Liver (tissue), 9 donors: ENCODE measurements around the gene ODAD2. TPM values are rescaled to one million over a fixed set of nuclear protein-coding genes. Genes with fewer than 3 reads are reported as not detected.
A peak's percentile ranks its signal among the peaks of the same experiment; 100 is the strongest.

Experiments used
- DNase-seq: peaks from one replicate; pipeline ENCODE4 v3.0.0-alpha.2; 2017; ENCODE audit warnings: low spot score
- H3K27ac ChIP-seq, 2 donors: one replicate each; pipeline ENCODE4 v1.7.0; 2013; ENCODE audit warnings: inconsistent platforms in 2 of 2, low read length in 2 of 2, control low read depth in 1 of 2, low read depth in 1 of 2, mild to moderate bottlenecking in 1 of 2
- H3K27me3 ChIP-seq, 4 donors: one replicate each; pipeline versions ENCODE4 v1.6.1 to v1.7.0; 2013; ENCODE audit warnings: low read length in 3 of 4, inconsistent platforms in 1 of 4, mild to moderate bottlenecking in 1 of 4, moderate library complexity in 1 of 4; ENCODE audit not compliant: control insufficient read depth in 4 of 4, insufficient read depth in 4 of 4
- H3K36me3 ChIP-seq, 4 donors: one replicate each; pipeline versions ENCODE4 v1.6.1 to v1.7.0; 2013; ENCODE audit warnings: low read length in 3 of 4, mild to moderate bottlenecking in 3 of 4, low read depth in 1 of 4, moderate library complexity in 1 of 4; ENCODE audit not compliant: control insufficient read depth in 4 of 4, insufficient read depth in 3 of 4
- H3K4me1 ChIP-seq, 4 donors: one replicate each; pipeline versions ENCODE4 v1.6.1 to v1.7.0; 2013; ENCODE audit warnings: low read length in 3 of 4, mild to moderate bottlenecking in 3 of 4, moderate library complexity in 1 of 4; ENCODE audit not compliant: control insufficient read depth in 4 of 4, insufficient read depth in 4 of 4
- H3K4me3 ChIP-seq, 3 donors: one replicate each; pipeline versions ENCODE4 v1.6.1 to v1.7.0; 2013; ENCODE audit warnings: low read length in 3 of 3, control low read depth in 1 of 3, low read depth in 1 of 3, mild to moderate bottlenecking in 1 of 3
- H3K9ac ChIP-seq, 2 donors: one replicate each; pipeline ENCODE4 v1.7.0; 2013; ENCODE audit warnings: low read length in 2 of 2, mild to moderate bottlenecking in 2 of 2, moderate library complexity in 2 of 2, control low read depth in 1 of 2, low read depth in 1 of 2
- H3K9me3 ChIP-seq, 4 donors: one replicate each; pipeline versions ENCODE4 v1.6.1 to v1.7.0; 2013; ENCODE audit warnings: low read length in 3 of 4; ENCODE audit not compliant: control insufficient read depth in 4 of 4
- EGR1 ChIP-seq, 2 donors: IDR thresholded peaks; 2 replicates each; pipeline ENCODE4 v1.6.1; 2016 to 2018; ENCODE audit warnings: antibody characterized with exemption in 2 of 2, low read depth in 2 of 2
- FOXA1 ChIP-seq: IDR thresholded peaks from 2 replicates; pipeline ENCODE4 v1.6.1; 2016; ENCODE audit warnings: antibody characterized with exemption
- FOXA2 ChIP-seq: IDR thresholded peaks from 2 replicates; pipeline ENCODE4 v1.6.1; 2016; ENCODE audit warnings: antibody characterized with exemption
- GABPA ChIP-seq, 2 donors: IDR thresholded peaks in 1 of 2; conservative IDR thresholded peaks in 1 of 2; 2 replicates each; pipeline ENCODE4 v1.6.1; 2016; ENCODE audit warnings: antibody characterized with exemption in 2 of 2, mild to moderate bottlenecking in 1 of 2, moderate library complexity in 1 of 2
- HNF4A ChIP-seq, 2 donors: conservative IDR thresholded peaks; 2 replicates each; pipeline ENCODE4 v1.6.1; 2016; ENCODE audit warnings: antibody characterized with exemption in 2 of 2, mild to moderate bottlenecking in 2 of 2
- HNF4G ChIP-seq: IDR thresholded peaks from 2 replicates; pipeline ENCODE4 v1.6.1; 2016; ENCODE audit warnings: antibody characterized with exemption
- JUND ChIP-seq, 2 donors: IDR thresholded peaks; 2 replicates each; pipeline ENCODE4 v1.6.1; 2016; ENCODE audit warnings: antibody characterized with exemption in 2 of 2
- NR2F2 ChIP-seq: IDR thresholded peaks from 2 replicates; pipeline ENCODE4 v1.6.1; 2016; ENCODE audit warnings: antibody characterized with exemption
- RAD21 ChIP-seq, 2 donors: IDR thresholded peaks; 2 replicates each; pipeline ENCODE4 v1.6.1; 2016; ENCODE audit warnings: antibody characterized with exemption in 2 of 2, mild to moderate bottlenecking in 2 of 2
- RXRA ChIP-seq, 2 donors: IDR thresholded peaks; 2 replicates each; pipeline ENCODE4 v1.6.1; 2017 to 2018; ENCODE audit warnings: antibody characterized with exemption in 2 of 2, mild to moderate bottlenecking in 1 of 2
- SP1 ChIP-seq: IDR thresholded peaks from 2 replicates; pipeline ENCODE4 v1.6.1; 2018; ENCODE audit warnings: antibody characterized with exemption, mild to moderate bottlenecking
- TAF1 ChIP-seq: conservative IDR thresholded peaks from 2 replicates; pipeline ENCODE4 v1.6.1; 2016; ENCODE audit warnings: antibody characterized with exemption, mild to moderate bottlenecking
- YY1 ChIP-seq: IDR thresholded peaks from 2 replicates; pipeline ENCODE4 v1.6.1; 2016; ENCODE audit warnings: antibody characterized with exemption, mild to moderate bottlenecking
- WGBS: extraction: QIAGEN DNeasy Blood & Tissue Kit; methylation state at CpG from one replicate; pipeline ENCODE4 v1.1.7; 2013; 5-methylcytosine and 5-hydroxymethylcytosine counted together
- polyA plus RNA-seq, 2 donors: library from polyadenylated mRNA; stranded (reverse) in 1 of 2; unstranded in 1 of 2; fragments of 200-250 nt in 1 of 2; fragments of >200 nt in 1 of 2; fragmentation: Nextera tagmentation in 1 of 2; extraction: Ambion mirVana in 1 of 2; gene quantifications; one replicate each; pipeline versions ENCODE4 v1.2.1 to v1.2.3, GENCODE V29; 2013 to 2015
- total RNA-seq, 2 donors: library from RNA; depleted of rRNA; stranded (reverse); fragments of >200 nt; gene quantifications; one replicate each; pipeline ENCODE4 v1.2.3, GENCODE V29; 2014
- TF ChIP-seq, protein P1 (sequence below): fragments of 150-350 bp; IDR thresholded peaks from 2 replicates; pipeline ENCODE4 v1.5.1; 2017; ENCODE audit warnings: improper control_type of control experiment, low read depth, low read length; ENCODE audit not compliant: missing input control
- TF ChIP-seq, protein P2 (sequence below): IDR thresholded peaks from 2 replicates; pipeline ENCODE4 v1.6.1; 2016; ENCODE audit warnings: antibody characterized with exemption
- TF ChIP-seq, protein P3 (sequence below): IDR thresholded peaks from 2 replicates; pipeline ENCODE4 v1.6.1; 2016; ENCODE audit warnings: antibody characterized with exemption
- TF ChIP-seq, protein P4 (sequence below): IDR thresholded peaks from 2 replicates; pipeline ENCODE4 v1.6.1; 2016; ENCODE audit warnings: antibody characterized with exemption, mild to moderate bottlenecking
- TF ChIP-seq, protein P5 (sequence below): IDR thresholded peaks from 2 replicates; pipeline ENCODE4 v1.6.1; 2016; ENCODE audit warnings: antibody characterized with exemption
- donor health status: healthy.
- donor health status: healthy.
- donor health status: healthy.
- donor health status: healthy.
- donor health status: healthy.

Gene ODAD2, protein sequence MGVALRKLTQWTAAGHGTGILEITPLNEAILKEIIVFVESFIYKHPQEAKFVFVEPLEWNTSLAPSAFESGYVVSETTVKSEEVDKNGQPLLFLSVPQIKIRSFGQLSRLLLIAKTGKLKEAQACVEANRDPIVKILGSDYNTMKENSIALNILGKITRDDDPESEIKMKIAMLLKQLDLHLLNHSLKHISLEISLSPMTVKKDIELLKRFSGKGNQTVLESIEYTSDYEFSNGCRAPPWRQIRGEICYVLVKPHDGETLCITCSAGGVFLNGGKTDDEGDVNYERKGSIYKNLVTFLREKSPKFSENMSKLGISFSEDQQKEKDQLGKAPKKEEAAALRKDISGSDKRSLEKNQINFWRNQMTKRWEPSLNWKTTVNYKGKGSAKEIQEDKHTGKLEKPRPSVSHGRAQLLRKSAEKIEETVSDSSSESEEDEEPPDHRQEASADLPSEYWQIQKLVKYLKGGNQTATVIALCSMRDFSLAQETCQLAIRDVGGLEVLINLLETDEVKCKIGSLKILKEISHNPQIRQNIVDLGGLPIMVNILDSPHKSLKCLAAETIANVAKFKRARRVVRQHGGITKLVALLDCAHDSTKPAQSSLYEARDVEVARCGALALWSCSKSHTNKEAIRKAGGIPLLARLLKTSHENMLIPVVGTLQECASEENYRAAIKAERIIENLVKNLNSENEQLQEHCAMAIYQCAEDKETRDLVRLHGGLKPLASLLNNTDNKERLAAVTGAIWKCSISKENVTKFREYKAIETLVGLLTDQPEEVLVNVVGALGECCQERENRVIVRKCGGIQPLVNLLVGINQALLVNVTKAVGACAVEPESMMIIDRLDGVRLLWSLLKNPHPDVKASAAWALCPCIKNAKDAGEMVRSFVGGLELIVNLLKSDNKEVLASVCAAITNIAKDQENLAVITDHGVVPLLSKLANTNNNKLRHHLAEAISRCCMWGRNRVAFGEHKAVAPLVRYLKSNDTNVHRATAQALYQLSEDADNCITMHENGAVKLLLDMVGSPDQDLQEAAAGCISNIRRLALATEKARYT
- total RNA-seq (under 1 TPM; 0.17 to 0.84 TPM), polyA plus RNA-seq (under 1 TPM; 0.14 to 0.58 TPM)

DNA sequence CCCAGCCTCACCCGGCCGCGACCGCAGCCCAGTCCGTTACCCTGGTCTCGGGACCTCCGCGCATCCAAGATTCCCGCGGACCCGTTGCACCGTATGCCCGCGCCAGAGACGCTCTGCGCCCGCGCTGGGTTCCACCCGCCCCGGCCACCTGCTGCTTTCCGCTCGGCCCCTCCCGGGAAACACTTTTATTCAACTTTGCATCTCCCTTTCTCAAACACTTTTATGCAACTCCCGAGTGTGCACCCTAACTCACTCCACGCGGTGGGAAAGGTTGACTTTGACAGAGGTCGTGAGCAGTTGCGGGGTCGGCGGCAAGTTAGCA is at the start of gene ODAD2:
ODAD2 (minus strand) TSS at position 126 of the 322 bp plus-strand sequence. CDS start 3,937 bp downstream, outside the sequence.
- H3K9ac ChIP-seq: peak within 1 kb of the TSS in 1 of 2 donors; percentile 27
- WGBS: 4% methylated on average over 30 of the region's 30 CpGs
- no peaks in the 10 kb centered on the region for H3K27me3 ChIP-seq
- peak within 1 kb of the TSS; percentile 63 to 70 (median 65) for H3K4me3 ChIP-seq
- no peak within 1 kb of the TSS for H3K27ac ChIP-seq
- H3K9me3 ChIP-seq: no peaks in the 10 kb centered on the region
- no peak for DNase-seq
- H3K4me1 ChIP-seq: peaks cover 0 to 10% (median 3%) of the 10 kb centered on the region in 4 donors
- H3K36me3 ChIP-seq: no peaks in the 10 kb centered on the region
- TF ChIP-seq FOXA2 (no peak), JUND (IDR thresholded peaks at IDR 0.05) (no peak), HNF4G (no peak), EGR1 (IDR thresholded peaks at IDR 0.05; ENCODE audit: low read depth in 2 of 2) (no peak), NR2F2 (no peak), RXRA (IDR thresholded peaks at IDR 0.05) (no peak)
- TF ChIP-seq, protein P1, sequence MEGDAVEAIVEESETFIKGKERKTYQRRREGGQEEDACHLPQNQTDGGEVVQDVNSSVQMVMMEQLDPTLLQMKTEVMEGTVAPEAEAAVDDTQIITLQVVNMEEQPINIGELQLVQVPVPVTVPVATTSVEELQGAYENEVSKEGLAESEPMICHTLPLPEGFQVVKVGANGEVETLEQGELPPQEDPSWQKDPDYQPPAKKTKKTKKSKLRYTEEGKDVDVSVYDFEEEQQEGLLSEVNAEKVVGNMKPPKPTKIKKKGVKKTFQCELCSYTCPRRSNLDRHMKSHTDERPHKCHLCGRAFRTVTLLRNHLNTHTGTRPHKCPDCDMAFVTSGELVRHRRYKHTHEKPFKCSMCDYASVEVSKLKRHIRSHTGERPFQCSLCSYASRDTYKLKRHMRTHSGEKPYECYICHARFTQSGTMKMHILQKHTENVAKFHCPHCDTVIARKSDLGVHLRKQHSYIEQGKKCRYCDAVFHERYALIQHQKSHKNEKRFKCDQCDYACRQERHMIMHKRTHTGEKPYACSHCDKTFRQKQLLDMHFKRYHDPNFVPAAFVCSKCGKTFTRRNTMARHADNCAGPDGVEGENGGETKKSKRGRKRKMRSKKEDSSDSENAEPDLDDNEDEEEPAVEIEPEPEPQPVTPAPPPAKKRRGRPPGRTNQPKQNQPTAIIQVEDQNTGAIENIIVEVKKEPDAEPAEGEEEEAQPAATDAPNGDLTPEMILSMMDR: no peak

DNA sequence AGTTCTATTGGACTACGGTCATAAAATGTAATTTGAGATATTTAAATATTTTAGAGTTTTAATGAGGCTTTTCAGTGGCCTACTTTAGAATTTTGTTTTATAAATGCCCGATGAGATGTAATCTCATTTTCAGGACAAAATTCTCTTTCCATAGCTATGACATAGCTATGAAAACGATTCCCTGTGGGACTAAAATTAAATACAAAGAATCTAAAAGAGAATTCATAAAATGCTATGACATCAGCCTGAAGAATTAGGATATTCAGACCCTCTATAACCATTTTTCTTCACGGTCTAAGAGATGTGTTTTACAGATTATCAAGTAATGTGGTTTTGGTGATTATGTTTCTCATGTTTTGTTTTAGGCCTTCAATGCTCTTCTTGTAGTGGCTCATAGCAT is 48.2 kb upstream of the ODAD2 start:
- no peak for DNase-seq
- H3K27me3 ChIP-seq: no peaks in the 10 kb centered on the region
- no peaks in the 10 kb centered on the region for H3K4me1 ChIP-seq
- H3K9ac ChIP-seq: no peak overlapping the region
- no peak overlapping the region for H3K4me3 ChIP-seq
- H3K36me3 ChIP-seq: no peaks in the 10 kb centered on the region
- H3K27ac ChIP-seq: no peak overlapping the region
- TF ChIP-seq, protein P1: no peak
- TF ChIP-seq TAF1 (no peak), YY1 (no peak), FOXA1 (no peak), GABPA (IDR thresholded peaks at IDR 0.05 in 1 of 2, conservative IDR thresholded peaks at IDR 0.05 in 1 of 2) (no peak), JUND (IDR thresholded peaks at IDR 0.05) (no peak), RAD21 (IDR thresholded peaks at IDR 0.05) (no peak), HNF4G (no peak), SP1 (no peak), RXRA (IDR thresholded peaks at IDR 0.05) (no peak), EGR1 (IDR thresholded peaks at IDR 0.05; ENCODE audit: low read depth in 2 of 2) (no peak), FOXA2 (no peak), HNF4A (conservative IDR thresholded peaks at IDR 0.05) (no peak), NR2F2 (no peak)
- TF ChIP-seq, protein P2, sequence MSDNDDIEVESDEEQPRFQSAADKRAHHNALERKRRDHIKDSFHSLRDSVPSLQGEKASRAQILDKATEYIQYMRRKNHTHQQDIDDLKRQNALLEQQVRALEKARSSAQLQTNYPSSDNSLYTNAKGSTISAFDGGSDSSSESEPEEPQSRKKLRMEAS: no peak
- TF ChIP-seq, protein P3, sequence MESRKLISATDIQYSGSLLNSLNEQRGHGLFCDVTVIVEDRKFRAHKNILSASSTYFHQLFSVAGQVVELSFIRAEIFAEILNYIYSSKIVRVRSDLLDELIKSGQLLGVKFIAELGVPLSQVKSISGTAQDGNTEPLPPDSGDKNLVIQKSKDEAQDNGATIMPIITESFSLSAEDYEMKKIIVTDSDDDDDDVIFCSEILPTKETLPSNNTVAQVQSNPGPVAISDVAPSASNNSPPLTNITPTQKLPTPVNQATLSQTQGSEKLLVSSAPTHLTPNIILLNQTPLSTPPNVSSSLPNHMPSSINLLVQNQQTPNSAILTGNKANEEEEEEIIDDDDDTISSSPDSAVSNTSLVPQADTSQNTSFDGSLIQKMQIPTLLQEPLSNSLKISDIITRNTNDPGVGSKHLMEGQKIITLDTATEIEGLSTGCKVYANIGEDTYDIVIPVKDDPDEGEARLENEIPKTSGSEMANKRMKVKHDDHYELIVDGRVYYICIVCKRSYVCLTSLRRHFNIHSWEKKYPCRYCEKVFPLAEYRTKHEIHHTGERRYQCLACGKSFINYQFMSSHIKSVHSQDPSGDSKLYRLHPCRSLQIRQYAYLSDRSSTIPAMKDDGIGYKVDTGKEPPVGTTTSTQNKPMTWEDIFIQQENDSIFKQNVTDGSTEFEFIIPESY: no peak
- TF ChIP-seq, protein P4, sequence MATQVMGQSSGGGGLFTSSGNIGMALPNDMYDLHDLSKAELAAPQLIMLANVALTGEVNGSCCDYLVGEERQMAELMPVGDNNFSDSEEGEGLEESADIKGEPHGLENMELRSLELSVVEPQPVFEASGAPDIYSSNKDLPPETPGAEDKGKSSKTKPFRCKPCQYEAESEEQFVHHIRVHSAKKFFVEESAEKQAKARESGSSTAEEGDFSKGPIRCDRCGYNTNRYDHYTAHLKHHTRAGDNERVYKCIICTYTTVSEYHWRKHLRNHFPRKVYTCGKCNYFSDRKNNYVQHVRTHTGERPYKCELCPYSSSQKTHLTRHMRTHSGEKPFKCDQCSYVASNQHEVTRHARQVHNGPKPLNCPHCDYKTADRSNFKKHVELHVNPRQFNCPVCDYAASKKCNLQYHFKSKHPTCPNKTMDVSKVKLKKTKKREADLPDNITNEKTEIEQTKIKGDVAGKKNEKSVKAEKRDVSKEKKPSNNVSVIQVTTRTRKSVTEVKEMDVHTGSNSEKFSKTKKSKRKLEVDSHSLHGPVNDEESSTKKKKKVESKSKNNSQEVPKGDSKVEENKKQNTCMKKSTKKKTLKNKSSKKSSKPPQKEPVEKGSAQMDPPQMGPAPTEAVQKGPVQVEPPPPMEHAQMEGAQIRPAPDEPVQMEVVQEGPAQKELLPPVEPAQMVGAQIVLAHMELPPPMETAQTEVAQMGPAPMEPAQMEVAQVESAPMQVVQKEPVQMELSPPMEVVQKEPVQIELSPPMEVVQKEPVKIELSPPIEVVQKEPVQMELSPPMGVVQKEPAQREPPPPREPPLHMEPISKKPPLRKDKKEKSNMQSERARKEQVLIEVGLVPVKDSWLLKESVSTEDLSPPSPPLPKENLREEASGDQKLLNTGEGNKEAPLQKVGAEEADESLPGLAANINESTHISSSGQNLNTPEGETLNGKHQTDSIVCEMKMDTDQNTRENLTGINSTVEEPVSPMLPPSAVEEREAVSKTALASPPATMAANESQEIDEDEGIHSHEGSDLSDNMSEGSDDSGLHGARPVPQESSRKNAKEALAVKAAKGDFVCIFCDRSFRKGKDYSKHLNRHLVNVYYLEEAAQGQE: no peak
- TF ChIP-seq, protein P5, sequence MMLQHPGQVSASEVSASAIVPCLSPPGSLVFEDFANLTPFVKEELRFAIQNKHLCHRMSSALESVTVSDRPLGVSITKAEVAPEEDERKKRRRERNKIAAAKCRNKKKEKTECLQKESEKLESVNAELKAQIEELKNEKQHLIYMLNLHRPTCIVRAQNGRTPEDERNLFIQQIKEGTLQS: no peak
- H3K9me3 ChIP-seq: no peaks in the 10 kb centered on the region
- whole genome bisulfite sequencing: 86% methylated on average over 4 of the region's 4 CpGs
